WI38 (cell line): ENCODE measurements around the gene LGALS7B.
"Not testable (repeated sequence)": the region's sequence is repeated elsewhere in the genome, so short reads cannot be mapped to it uniquely, and the experiment has no call there.

Experiments used
- H3K4me3 ChIP-seq: 2 replicates; pipeline ENCODE4 v1.5.1; 2011; ENCODE audit warnings: low read depth, mild to moderate bottlenecking, control low read depth, low read length
- CTCF ChIP-seq: IDR thresholded peaks from 2 replicates; pipeline ENCODE4 v1.5.1; 2012; ENCODE audit warnings: low read depth, mild to moderate bottlenecking, control low read depth, low read length

The LGALS7B gene

DNA sequence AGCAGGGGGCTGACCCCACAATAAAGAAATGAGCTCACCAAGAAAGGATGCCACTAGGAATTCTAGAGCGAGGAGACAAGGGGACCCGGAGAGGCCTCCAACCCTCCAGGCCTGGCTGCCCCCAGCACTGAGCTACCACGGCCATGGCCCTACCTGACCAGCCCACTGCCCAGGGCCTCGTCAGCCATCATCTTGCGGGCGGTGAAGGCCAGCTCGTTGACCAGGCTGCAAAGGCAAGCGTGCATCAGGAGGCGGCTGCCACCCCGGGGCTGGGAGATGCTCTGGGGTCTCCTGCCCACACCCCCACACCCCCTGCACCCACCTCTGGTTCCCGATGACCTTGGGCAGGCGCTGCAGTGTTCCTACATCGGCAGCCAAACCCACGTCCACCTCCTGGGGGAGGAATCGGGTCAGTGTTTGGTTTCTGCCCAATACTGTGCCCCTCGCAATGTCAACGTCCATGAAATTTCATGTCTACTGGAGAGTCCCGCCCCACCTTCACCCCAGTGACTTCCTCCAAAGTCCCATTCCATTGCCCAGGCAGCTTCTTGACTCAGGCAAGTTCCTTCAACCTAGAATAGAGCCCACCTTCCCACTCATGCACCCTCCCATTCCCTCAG, 27.2 kb downstream of the LGALS7B start:
- TF ChIP-seq CTCF, result no peak
- no peak overlapping the region for H3K4me3 ChIP-seq

DNA sequence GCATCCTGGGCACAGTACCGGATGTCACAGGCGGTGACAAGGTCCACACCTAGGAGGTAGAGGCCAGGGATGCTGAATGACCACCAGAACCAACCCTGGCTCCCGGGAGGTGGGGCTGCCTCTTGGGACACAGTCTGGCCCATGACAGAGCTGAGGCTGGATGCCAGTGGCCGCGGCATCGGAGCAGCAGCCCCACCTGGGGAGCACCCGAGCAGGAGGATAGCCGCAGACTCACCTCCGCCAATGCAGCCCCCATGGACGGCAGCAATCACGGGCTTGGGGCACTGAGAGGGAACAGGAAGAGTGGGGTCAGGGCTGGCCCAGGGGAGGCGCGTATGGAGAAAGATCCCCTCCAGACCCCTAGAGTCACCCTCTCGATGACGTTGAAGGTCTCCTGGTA, 28.1 kb downstream of the LGALS7B start:
- no peak for TF ChIP-seq CTCF
- H3K4me3 ChIP-seq, result no peak overlapping the region

GRCh38 chr19:38819231-38819920, 30.4 kb downstream of the LGALS7B start:
- TF ChIP-seq CTCF, result no peak
- no peak overlapping the region for H3K4me3 ChIP-seq

DNA sequence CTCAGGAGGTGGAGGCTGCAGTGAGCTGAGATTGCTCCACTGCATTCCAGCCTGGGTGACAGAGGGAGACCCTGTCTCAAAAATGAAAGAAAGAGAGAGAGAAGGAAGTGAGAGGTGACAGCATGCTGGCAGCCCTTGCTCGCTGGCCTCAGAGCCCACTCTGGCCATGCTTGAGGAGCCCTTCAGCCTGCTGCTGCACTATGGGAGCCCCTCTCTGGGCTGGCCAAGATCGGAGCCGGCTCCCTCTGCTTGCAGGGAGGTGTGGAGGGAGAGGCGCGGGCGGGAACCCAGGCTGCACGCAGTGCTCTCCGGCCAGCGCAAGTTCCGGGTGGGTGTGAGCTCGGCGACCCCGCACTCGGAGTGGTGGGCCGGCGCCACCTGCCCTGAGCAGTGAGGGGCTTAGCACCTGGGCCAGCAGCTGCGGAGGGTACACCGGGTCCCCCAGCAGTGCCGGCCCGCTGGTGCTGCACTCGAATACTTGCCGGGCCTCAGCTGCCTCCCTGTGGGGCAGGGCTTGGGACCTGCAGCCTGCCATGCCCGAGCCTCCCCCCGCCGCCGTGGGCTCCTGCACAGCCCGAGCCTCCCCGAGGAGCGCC, 32.3 kb downstream of the LGALS7B start:
- H3K4me3 ChIP-seq, result not testable (repeated sequence)

- not testable (repeated sequence) for H3K4me3 ChIP-seq
Measured at GRCh38 chr19:38825936-38826335, 36.9 kb downstream of the LGALS7B start.

DNA sequence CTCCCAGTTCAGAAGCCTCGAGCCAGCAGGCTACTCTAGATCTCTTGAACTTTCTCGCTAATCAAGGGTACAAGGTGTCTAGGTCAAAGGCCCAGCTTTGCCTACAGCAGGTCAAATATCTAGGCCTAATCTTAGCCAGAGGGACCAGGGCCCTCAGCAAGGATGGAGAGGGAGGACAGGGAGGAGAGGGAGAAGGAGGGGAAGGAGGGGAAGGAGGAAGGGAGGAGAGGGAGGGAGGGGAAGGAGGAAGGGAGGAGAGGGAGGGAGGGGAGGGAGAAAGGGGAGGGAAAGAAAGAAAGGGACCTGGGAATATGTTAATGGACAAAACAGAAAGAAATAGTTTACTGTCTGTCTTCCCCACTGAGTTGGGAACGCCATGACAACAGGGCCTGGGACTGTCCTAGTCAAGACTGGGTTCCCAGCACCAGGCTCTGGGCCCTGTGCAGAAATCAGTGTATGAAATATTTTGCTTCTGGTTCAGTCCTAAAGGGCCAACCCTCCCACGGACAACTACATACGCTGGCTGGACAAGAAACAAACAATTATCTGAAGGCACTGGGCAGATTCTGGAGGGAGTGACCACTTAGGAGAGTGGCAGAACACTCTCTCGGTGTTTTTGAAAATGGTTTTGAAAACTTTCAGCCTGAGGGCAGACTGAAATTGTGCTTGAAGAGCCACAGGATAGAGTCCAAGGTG, 38.0 kb downstream of the LGALS7B start:
- H3K4me3 ChIP-seq, result no peak overlapping the region
- no peak for TF ChIP-seq CTCF

GRCh38 chr19:38829203-38829602, 40.2 kb downstream of the LGALS7B start:
- not testable (repeated sequence) for H3K4me3 ChIP-seq

GRCh38 chr19:38830039-38830733, 41.2 kb downstream of the LGALS7B start:
- no peak overlapping the region for H3K4me3 ChIP-seq
- TF ChIP-seq CTCF, result no peak
